ENCODE data around the gene LENEP.

The LENEP gene

GRCh38 chr1:155009742-155010141, 16.4 kb downstream of the LENEP start:
- DNase-seq (ENCODE audit: insufficient read length, low spot score) (no peak), FAIRE-seq (no peak)

GRCh38 chr1:155010211-155010918, 17.0 kb downstream of the LENEP start:
- no peak for DNase-seq (ENCODE audit: insufficient read length, low spot score)
- no peak for FAIRE-seq

- DNase-seq (ENCODE audit: insufficient read length, low spot score) (no peak), FAIRE-seq (no peak)
These were observed 17.6 kb downstream of the LENEP start for GRCh38 chr1:155011004-155011416.

GRCh38 chr1:155011437-155012025, 18.1 kb downstream of the LENEP start:
- DNase-seq (ENCODE audit: insufficient read length, low spot score), result no peak
- FAIRE-seq, result no peak

GRCh38 chr1:155012026-155012546, 18.7 kb downstream of the LENEP start:
- FAIRE-seq (no peak), DNase-seq (ENCODE audit: insufficient read length, low spot score) (no peak)

GRCh38 chr1:155012776-155013602, 19.6 kb downstream of the LENEP start:
- FAIRE-seq (no peak), DNase-seq (ENCODE audit: insufficient read length, low spot score) (no peak)

GRCh38 chr1:155013632-155014031, 20.2 kb downstream of the LENEP start:
- DNase-seq (ENCODE audit: insufficient read length, low spot score) (no peak), FAIRE-seq (no peak)

- FAIRE-seq, result no peak
These were observed 21.5 kb downstream of the LENEP start for GRCh38 chr1:155014709-155015508.

GRCh38 chr1:155015527-155016230, 22.3 kb downstream of the LENEP start:
- DNase-seq (ENCODE audit: insufficient read length, low spot score) (no peak), FAIRE-seq (no peak)

More at GRCh38 chr1:155014709-155015508, 21.5 kb downstream of the LENEP start:
- no peak for DNase-seq (ENCODE audit: insufficient read length, low spot score)

- FAIRE-seq, result no peak
- no peak for DNase-seq (ENCODE audit: insufficient read length, low spot score)
These were observed 22.9 kb downstream of the LENEP start for GRCh38 chr1:155016231-155016831.

- DNase-seq (ENCODE audit: insufficient read length, low spot score), result peak; percentile 79
- peak; percentile 90 for FAIRE-seq
These were observed 23.9 kb downstream of the LENEP start for GRCh38 chr1:155017041-155017945.

GRCh38 chr1:155017946-155018316, 24.5 kb downstream of the LENEP start:
- no peak for DNase-seq (ENCODE audit: insufficient read length, low spot score)

GRCh38 chr1:155018617-155019348, 25.4 kb downstream of the LENEP start:
- FAIRE-seq (no peak), DNase-seq (ENCODE audit: insufficient read length, low spot score) (no peak)

More at GRCh38 chr1:155017946-155018316, 24.5 kb downstream of the LENEP start:
- FAIRE-seq, result no peak

GRCh38 chr1:155019377-155020245, 26.2 kb downstream of the LENEP start:
- DNase-seq (ENCODE audit: insufficient read length, low spot score), result no peak
- FAIRE-seq, result no peak

GRCh38 chr1:155022136-155022926, 28.9 kb downstream of the LENEP start:
- DNase-seq (ENCODE audit: insufficient read length, low spot score) (no peak), FAIRE-seq (no peak)

GRCh38 chr1:155022927-155023236, 29.5 kb downstream of the LENEP start:
- DNase-seq (ENCODE audit: insufficient read length, low spot score) (no peak), FAIRE-seq (no peak)

All from HTR-8/SVneo (cell line).